ENCODE data around the gene ELANE.

The ELANE gene

DNA sequence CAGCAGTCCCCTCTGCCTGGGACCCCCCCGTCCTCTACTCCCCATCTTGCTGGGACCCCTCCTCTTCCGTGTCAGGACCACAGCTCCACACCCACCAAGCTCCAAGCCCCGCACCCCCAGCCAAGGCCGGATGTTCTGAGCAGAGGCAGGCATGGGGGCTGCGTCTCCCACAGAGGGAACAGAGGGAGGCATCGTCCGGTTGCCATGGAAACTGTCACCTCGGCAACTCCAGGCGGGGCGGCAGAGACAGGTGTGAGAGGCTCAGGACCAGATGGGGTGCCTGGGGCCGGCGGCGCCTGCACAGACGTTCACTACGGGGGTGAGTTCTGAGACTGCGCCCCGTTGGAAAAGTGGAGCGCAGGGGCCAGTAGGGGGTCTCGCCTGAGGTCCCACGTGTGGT, 46.6 kb downstream of the ELANE start:
- H3K4me1 ChIP-seq, result peaks cover 0 to 7% (median 2%) of the 10 kb centered on the region in 4 donors
- intact Hi-C loops (cut with DNase I; ENCODE audit: low total_unique reads), result no loop called here
- H3K27ac ChIP-seq, result no peak overlapping the region
- no peak overlapping the region for H3K4me3 ChIP-seq
- peaks cover 0 to 49% (median 35%) of the 10 kb centered on the region in 3 donors for H3K36me3 ChIP-seq
- H3K9me3 ChIP-seq, result no peaks in the 10 kb centered on the region
- H3K27me3 ChIP-seq, result no peaks in the 10 kb centered on the region
- no peak for TF ChIP-seq CTCF (IDR thresholded peaks at IDR 0.05)
- DNase-seq, result no peak

- DNase-seq, result no peak
- Histone ChIP-seq H3K27ac (no peak overlapping the region), H3K9me3 (no peaks in the 10 kb centered on the region), H3K4me3 (no peak overlapping the region), H3K27me3 (no peaks in the 10 kb centered on the region), H3K4me1 (peaks cover 0 to 7% (median 0%) of the 10 kb centered on the region in 4 donors), H3K36me3 (peaks cover 0 to 49% (median 35%) of the 10 kb centered on the region in 3 donors)
- no peak for TF ChIP-seq CTCF (IDR thresholded peaks at IDR 0.05)
- intact Hi-C loops (cut with DNase I; ENCODE audit: low total_unique reads), result no loop called here
Observed at GRCh38 chr19:899336-900042, 47.4 kb downstream of the ELANE start.

DNA sequence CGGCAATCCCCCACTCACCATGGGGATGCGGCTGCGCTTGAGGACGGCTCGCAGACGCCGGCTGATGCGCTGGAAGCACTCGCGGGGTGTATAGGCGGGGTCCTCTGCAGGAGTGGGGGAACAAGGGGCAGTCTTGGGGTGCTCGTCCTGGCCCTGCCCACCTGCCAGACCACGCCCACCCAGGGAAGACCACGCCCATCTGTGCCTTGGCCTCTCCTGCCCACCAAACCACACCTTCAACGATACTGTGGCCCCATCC, 47.9 kb downstream of the ELANE start:
- no peak for TF ChIP-seq CTCF (IDR thresholded peaks at IDR 0.05)
- H3K36me3 ChIP-seq, result peaks cover 0 to 49% (median 35%) of the 10 kb centered on the region in 3 donors
- intact Hi-C loops (cut with DNase I; ENCODE audit: low total_unique reads), result no loop called here
- no peaks in the 10 kb centered on the region for H3K9me3 ChIP-seq
- H3K27me3 ChIP-seq, result no peaks in the 10 kb centered on the region
- peaks cover 0 to 7% (median 0%) of the 10 kb centered on the region in 4 donors for H3K4me1 ChIP-seq
- H3K27ac ChIP-seq, result no peak overlapping the region
- DNase-seq, result no peak
- no peak overlapping the region for H3K4me3 ChIP-seq

GRCh38 chr19:900302-901111, 48.4 kb downstream of the ELANE start:
- no peak for DNase-seq
- Histone ChIP-seq H3K36me3 (peaks cover 0 to 49% (median 35%) of the 10 kb centered on the region in 3 donors), H3K27ac (no peak overlapping the region), H3K4me1 (peaks cover 0 to 7% (median 0%) of the 10 kb centered on the region in 4 donors), H3K27me3 (no peaks in the 10 kb centered on the region), H3K9me3 (no peaks in the 10 kb centered on the region), H3K4me3 (no peak overlapping the region)
- intact Hi-C loops (cut with DNase I; ENCODE audit: low total_unique reads), result no loop called here
- TF ChIP-seq CTCF (IDR thresholded peaks at IDR 0.05), result no peak

GRCh38 chr19:901216-902092, 49.4 kb downstream of the ELANE start:
- H3K36me3 ChIP-seq, result peaks cover 0 to 48% (median 35%) of the 10 kb centered on the region in 3 donors
- peaks cover 0 to 7% (median 0%) of the 10 kb centered on the region in 4 donors for H3K4me1 ChIP-seq
- H3K27ac ChIP-seq, result no peak overlapping the region
- intact Hi-C loops (cut with DNase I; ENCODE audit: low total_unique reads), result no loop called here
- no peaks in the 10 kb centered on the region for H3K27me3 ChIP-seq
- H3K4me3 ChIP-seq, result no peak overlapping the region
- no peaks in the 10 kb centered on the region for H3K9me3 ChIP-seq
- no peak for DNase-seq
- TF ChIP-seq CTCF (IDR thresholded peaks at IDR 0.05), result no peak

Data from tibial artery (tissue), 4 donors.